Subcutaneous adipose tissue (tissue), 4 donors: ENCODE results near the gene FRAS1. TPM values are rescaled to one million over a fixed set of nuclear protein-coding genes. Genes with fewer than 3 reads are reported as not detected.

Experiments used
- CTCF ChIP-seq: fragments of 450-650 bp; IDR thresholded peaks from one replicate; pipeline ENCODE4 v1.5.1; 2016; ENCODE audit warnings: low read depth, mild to moderate bottlenecking, control low read depth, antibody characterized with exemption, moderate library complexity
- total RNA-seq, 4 donors: library from RNA; depleted of rRNA; stranded (reverse); fragments of >200 nt; gene quantifications; one replicate each; pipeline ENCODE4 v1.1.0, GENCODE V29; 2016

FRAS1 gene
- total RNA-seq, 4 donors from 2014 or later = 2.2 to 6.0 (median 3.6) TPM

- TF ChIP-seq CTCF = no peak
Measured at GRCh38 chr4:78310007-78310739, 253.1 kb downstream of the FRAS1 start.

GRCh38 chr4:78310740-78311115 is 253.6 kb downstream of the FRAS1 start:
- TF ChIP-seq CTCF = no peak

- no peak for TF ChIP-seq CTCF
Measured at GRCh38 chr4:78311306-78311705, 254.2 kb downstream of the FRAS1 start.

- no peak for TF ChIP-seq CTCF
Measured at GRCh38 chr4:78312989-78313753, 256.0 kb downstream of the FRAS1 start.

- TF ChIP-seq CTCF = no peak
Measured at GRCh38 chr4:78313754-78314120, 256.6 kb downstream of the FRAS1 start.

GRCh38 chr4:78318126-78318525 is 261.0 kb downstream of the FRAS1 start:
- TF ChIP-seq CTCF = no peak

GRCh38 chr4:78320349-78320935 is 263.3 kb downstream of the FRAS1 start:
- TF ChIP-seq CTCF = no peak
